ENCODE measurements around the gene PTPN20.
"Not testable (repeated sequence)": the region's sequence is repeated elsewhere in the genome, so short reads cannot be mapped to it uniquely, and the experiment has no call there.

Gene PTPN20, protein sequence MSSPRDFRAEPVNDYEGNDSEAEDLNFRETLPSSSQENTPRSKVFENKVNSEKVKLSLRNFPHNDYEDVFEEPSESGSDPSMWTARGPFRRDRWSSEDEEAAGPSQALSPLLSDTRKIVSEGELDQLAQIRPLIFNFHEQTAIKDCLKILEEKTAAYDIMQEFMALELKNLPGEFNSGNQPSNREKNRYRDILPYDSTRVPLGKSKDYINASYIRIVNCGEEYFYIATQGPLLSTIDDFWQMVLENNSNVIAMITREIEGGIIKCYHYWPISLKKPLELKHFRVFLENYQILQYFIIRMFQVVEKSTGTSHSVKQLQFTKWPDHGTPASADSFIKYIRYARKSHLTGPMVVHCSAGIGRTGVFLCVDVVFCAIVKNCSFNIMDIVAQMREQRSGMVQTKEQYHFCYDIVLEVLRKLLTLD

GRCh38 chr10:46911144-46911876, at the start of gene PTPN20:
Gene PTPN20 (plus strand): TSS chr10:46911428. CDS start chr10:46932500, 21,072 bp downstream.
- DNase-seq, result not testable (repeated sequence)

DNA sequence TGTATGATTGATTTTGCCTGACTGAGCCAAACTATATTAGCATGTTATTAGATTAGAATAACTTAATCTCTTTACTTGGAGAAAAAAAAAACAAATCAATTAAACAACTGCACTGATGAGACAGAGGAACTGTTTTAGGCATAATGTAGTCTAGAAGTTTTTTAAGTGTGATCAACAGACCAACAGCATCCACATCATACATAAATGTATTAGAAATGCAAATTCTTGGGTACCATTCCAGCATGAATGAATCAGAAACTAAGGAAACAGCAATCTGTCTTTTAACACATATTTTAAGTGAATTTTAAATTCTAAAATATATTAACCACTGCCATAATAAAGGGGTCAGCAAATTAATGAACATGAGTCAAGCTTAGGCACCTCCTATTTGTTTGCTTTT, 41.5 kb upstream of the PTPN20 start:
- DNase-seq, result not testable (repeated sequence)

DNA sequence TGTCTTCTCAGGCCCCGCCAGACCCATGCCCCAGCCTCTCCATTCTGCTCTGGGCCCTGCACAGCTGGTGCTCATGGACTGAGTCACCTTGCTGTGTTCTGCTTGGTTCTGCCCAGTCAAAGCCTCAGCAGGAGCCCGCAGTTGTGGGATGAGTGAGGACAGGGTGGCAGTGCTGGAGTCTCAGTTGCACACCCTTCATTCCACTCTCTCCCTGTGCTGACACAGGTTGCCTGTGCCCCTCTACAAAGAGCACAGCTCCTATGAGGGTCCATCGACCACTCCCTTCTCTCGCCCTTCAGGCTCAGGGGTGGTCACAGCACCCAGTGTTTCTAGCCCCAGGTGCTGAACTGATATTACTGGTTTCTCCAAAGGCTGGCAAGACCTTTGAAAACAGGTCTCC, 39.6 kb upstream of the PTPN20 start:
- DNase-seq, result not testable (repeated sequence)

DNA sequence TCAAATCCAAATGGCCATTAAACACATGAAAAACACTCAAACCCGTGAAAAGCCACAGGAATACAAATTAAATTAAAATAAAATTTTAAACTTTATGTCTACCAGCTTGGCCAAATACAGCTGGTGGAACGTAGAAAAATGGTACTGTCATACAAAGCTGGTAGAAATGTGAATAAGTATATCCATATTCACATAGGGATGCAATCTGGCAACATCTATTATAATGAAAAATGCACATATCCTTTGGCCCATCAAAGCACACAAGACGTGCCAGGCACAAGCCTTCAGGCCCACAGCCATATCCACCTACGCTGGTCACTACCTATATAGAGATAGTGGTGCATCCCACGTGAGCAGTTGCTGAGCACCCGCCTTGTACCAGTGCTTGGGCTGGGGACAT, 35.9 kb upstream of the PTPN20 start:
- DNase-seq, result not testable (repeated sequence)

DNA sequence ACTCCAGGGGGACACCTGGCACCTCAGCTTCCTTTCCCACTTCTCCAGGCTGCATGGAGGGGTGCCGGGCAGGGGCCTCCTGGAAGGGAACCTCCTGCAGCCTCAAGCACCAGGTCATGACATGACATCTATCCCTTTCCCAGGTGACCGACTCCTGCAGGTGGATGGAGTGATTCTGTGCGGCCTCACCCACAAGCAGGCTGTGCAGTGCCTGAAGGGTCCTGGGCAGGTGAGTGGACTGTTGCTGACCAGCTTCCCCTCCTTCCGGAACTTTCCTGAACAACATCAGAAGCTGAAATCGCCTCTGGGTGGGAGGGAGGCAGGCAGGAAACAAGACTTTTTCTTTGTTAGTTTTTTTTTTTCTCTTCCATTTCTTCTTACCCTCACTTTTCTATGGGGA, 34.5 kb upstream of the PTPN20 start:
- DNase-seq, result not testable (repeated sequence)

GRCh38 chr10:46878761-46879160, 32.5 kb upstream of the PTPN20 start:
- not testable (repeated sequence) for DNase-seq

GRCh38 chr10:46890813-46891611, 20.2 kb upstream of the PTPN20 start:
- DNase-seq, result peak; percentile 64

DNA sequence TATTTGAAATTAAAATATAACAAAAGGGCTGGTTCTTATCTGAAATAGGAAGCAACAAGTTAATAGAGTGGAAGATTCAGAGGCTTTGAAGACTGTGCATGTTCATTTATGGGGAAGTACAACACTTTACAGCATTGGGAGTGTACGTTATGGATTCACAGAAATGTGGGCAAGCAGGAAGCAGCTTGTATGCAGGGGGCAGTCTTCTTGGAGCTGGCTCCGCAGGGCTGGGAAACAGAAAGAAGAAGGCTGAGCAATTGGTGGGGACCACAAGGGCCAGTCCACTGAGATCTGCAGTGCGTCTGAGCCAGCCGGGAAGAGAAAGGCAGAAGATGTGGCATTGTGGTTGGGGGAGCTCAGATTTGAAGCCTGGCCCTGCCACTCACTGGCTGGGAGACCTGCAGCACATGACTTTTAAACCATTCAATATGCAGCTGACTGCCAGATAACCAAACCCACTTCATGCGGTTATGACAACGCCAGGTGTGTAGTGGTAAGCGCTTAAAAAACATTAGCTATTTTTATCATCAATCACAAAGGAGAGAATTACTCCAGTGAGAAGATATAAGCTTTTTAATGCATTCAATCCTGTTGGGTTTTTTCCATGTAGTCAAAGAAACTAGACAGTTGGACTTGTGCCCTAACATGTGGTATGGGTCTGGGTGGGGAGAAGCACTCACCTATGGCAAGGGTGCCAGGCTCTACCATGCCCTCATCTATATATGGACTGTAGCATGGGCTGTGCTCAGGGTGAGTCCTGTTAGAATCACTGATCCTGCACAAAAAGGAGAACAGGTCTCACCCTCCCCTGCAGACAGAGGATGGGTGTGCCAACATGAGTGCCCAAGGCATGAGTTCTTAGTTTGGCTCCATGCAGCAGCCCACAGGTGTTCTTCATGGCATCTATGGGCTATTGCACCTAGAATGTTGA, 14.2 kb upstream of the PTPN20 start:
- not testable (repeated sequence) for DNase-seq

- not testable (repeated sequence) for DNase-seq
Measured at GRCh38 chr10:46901247-46901646, 10.0 kb upstream of the PTPN20 start.

DNA sequence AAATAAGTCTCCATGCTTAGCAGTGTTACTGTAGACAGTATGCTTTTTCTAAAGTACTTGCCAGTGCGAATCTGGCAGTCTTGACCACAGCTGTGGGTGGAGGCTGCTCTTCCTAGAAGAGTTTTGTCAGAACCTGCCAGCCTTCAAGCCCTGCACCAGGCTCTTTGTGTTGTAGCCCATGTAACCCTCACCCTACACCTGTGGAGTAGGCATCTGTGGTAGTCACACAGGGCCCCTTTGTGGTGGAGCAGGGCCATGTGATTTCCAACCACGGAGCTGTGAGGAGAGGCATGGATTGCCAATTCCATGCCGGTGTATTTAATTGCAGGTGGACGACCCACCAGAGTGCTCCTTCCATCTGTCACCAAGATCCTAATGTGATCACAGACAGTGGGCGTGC, 7.4 kb upstream of the PTPN20 start:
- not testable (repeated sequence) for DNase-seq

DNA sequence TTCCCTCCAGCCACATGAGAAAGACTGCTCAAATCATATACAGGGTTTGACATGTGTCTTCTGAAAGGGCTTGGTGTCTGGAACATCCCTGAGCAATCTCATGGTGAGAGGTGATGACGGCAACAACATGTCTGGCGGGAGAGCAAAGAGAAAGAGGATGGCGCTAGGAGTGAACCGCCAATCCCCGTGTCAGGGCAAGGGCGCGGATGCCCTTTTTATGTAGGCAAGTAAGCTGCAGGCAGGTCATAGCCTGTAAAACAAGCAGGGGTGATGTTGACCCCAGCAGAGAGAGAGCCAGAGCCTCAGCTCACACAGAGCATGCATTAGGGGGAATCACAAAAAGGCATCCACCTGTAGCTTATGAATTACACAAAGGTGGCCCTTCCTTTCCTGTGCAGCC, 4.9 kb upstream of the PTPN20 start:
- not testable (repeated sequence) for DNase-seq

DNA sequence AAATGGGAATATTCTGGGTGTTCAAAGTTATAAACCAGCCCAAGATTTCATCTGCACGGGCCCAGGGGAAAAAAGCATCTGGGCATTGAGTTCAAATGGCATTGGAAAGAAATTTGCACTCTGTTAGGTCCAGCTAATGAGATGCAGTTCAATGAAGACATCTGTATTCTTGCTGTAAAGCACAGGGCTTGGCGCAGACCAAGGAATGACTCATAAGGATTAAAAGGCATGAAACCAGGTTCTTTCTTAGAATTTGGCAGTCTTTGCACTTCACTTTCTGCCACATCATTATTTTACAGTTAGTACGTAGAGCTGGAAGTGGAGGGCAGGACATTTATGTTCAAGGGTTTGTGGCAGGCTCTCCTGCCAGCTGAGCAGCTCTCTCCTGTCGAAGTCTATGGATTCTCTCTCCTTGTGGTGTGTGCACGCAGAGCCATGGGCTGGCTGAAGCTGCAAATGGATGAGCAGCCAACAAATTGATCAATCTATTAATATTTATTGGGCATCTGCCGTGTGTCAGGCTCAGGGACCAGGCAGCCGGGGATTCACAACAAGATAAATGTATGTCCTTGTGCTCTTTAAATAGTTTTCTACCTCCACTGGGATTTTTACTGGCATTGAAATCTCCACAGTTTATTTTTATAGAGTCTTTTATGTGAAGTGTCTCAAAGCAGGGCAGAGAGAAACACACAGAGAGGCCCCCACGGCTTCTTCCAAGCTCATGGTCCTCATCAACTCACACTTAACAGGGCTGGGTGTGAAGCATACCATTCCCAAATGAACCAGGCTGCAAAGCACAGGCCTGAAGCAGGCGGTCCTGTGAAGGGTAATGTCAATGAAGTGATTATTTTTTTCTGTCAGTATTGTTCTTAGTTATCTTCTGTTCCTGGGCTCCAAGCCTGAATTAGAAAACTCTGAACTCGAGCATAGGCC, 3.8 kb upstream of the PTPN20 start:
- DNase-seq, result not testable (repeated sequence)

DNA sequence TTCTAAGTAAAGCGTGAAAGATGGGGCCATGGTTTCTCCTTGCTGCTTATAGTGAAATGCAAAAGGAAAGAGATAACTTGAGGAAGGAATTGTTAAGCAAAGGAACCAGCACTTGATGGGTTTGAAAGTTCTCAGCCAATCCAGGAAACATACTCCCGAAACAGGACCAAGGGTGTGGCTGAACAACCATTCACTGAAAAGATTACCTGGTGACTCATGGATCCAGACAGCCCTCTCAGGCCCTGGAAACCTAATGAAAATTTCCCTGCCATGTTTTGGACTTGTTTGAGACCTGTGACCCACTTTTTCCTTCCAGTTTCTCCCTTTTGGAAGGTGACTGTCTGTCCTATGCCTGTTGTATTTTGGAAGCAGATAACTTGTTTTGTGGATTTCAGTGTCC, 11.3 kb downstream of the PTPN20 start:
- DNase-seq, result not testable (repeated sequence)

GRCh38 chr10:46925156-46925555, 13.9 kb downstream of the PTPN20 start:
- not testable (repeated sequence) for DNase-seq

- DNase-seq, result not testable (repeated sequence)
Measured at GRCh38 chr10:46925853-46926252, 14.6 kb downstream of the PTPN20 start.

GRCh38 chr10:46928810-46929209, 17.6 kb downstream of the PTPN20 start:
- DNase-seq, result not testable (repeated sequence)

DNA sequence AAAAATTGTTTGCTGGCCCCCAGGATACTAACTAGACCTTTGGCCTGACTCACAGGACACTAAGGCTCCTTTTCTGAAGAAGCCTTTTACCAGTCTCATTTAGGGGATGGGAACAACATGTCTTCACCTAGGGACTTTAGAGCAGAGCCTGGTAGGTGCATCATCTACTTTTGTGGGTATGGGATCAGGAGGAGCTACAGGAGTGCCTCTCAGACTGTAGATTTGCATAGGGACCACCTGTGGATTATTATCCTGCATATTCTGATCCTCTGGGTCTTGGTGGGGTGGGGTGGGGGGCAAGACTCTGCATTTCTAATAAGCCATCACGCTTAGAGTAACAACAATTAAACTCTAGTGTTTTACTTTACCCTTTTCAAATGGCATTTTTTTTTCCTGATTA, 21.2 kb downstream of the PTPN20 start:
- not testable (repeated sequence) for DNase-seq

DNA sequence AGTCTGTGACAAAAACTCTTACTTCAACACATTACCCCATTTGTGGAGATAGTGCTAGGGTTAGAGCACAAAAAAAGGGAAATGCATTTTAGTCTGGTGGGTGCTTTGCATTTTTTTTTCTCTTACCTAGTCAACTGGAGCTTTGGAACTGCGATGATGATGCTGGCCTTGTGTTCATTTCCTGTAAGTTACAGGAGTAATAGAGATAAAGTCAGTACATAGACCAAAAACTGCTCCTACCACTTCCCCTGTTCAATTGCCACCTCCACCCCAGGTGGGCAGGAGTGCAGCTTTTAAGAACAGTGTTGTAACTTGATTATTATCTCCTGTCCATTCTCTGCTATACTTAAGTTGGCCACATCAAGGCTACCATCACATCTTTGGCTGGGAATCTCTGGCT, 29.9 kb downstream of the PTPN20 start:
- not testable (repeated sequence) for DNase-seq

GRCh38 chr10:46948687-46949518, 37.7 kb downstream of the PTPN20 start:
- not testable (repeated sequence) for DNase-seq

DNA sequence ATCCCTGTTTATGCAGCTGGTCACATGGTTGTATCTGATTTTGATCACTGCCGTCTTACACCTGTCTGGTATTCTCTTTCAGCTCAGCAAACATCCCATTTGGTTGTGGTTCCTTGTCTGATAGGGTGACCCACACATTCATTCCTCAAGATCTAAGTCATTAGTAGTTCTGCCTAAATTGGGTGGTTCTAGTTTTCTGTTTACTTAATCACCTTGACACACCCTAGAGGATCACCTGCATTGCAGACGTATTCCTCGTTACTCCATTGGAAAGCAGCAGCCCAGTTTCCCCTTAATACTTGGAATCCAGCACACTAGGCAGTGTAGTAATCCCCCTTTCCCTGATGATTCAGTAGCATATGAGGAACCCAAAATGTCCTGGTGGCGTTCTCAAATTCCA, 41.3 kb downstream of the PTPN20 start:
- not testable (repeated sequence) for DNase-seq

Measured in stimulated activated CD8-positive, alpha-beta memory T cell treated with anti-CD3 and anti-CD28 coated beads, Interleukin-4, amount 100 ng/mL, for 48 hours (primary cell).